Retinal pigment epithelial cell (primary cell): ENCODE measurements around the gene REEP5.
"Not testable (repeated sequence)": the region's sequence is repeated elsewhere in the genome, so short reads cannot be mapped to it uniquely, and the experiment has no call there.

Source experiments
- DNase-seq: peaks from one replicate; pipeline ENCODE4 v3.0.0-alpha.2; 2010; ENCODE audit warnings: low read depth
- H3K4me3 ChIP-seq: 2 replicates; pipeline ENCODE4 v1.5.1; 2011; ENCODE audit warnings: mild to moderate bottlenecking, low read length, control low read depth, moderate library complexity
- TF ChIP-seq, protein P1 (sequence below): conservative IDR thresholded peaks from 2 replicates; pipeline ENCODE4 v1.5.1; 2011; ENCODE audit warnings: low read depth, low read length, control low read depth, inconsistent platforms

REEP5 gene

DNA sequence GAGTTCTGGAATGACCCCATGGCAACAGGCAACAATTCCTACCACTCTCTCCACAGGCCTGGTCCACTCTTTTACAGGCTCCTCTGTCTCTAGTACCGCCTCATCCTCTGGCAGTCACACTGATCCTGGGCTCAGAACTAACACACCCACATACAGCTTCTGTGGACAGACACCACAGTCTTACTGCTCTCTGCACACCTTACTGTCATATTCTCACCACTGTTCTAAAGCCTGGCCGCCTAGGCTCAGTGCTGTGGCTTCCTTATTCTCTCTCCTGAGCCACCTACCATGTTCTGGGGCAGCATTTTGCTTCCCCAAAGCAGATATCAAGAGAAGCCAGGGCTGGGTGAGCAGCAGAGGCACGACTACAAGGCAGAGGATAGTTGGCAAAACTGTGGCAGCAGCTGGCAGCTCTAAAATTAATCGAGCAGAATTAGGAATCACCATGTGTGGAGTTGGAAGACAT, 14.8 kb downstream of the REEP5 start:
- H3K4me3 ChIP-seq = no peak overlapping the region
- TF ChIP-seq, protein P1, sequence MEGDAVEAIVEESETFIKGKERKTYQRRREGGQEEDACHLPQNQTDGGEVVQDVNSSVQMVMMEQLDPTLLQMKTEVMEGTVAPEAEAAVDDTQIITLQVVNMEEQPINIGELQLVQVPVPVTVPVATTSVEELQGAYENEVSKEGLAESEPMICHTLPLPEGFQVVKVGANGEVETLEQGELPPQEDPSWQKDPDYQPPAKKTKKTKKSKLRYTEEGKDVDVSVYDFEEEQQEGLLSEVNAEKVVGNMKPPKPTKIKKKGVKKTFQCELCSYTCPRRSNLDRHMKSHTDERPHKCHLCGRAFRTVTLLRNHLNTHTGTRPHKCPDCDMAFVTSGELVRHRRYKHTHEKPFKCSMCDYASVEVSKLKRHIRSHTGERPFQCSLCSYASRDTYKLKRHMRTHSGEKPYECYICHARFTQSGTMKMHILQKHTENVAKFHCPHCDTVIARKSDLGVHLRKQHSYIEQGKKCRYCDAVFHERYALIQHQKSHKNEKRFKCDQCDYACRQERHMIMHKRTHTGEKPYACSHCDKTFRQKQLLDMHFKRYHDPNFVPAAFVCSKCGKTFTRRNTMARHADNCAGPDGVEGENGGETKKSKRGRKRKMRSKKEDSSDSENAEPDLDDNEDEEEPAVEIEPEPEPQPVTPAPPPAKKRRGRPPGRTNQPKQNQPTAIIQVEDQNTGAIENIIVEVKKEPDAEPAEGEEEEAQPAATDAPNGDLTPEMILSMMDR = no peak
- DNase-seq = no peak

DNA sequence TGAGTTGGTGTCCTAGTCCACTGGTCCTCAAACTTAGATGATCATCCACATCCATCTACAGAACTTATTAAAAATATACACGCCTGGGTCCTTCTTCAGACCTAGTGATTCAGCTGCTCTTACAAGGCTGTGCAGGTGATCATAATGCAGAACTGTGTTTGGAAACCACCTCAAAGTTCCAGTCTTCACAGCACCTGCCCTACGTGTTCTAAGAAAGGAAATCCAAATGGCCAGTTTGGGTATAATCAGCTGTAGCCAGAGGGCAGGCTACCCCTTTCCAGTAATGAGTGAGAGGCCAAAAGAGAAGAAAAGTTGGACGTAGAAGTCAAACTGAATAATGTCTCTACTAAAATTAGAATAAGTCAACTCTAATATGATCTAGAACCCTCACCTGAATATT, 15.4 kb downstream of the REEP5 start:
- DNase-seq = no peak
- H3K4me3 ChIP-seq = no peak overlapping the region
- TF ChIP-seq, protein P1 = no peak

DNA sequence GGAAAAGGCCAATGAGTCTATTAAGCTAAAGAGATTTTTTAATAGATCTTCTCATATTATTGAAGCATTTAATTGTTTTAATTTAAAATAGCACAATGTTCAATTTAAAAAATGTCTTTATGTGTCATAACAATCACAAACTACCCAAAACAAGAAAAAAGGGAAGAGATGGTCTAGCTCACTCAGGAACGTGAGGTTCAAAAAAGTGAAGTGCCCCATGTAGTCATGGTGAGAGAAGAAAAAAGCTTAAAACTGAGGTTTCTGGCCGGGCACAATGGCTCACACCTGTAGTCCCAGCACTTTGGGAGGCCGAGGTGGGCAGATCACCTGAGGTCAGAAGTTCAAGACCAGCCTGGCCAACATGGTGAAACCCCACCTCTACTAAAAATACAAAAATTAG, 17.0 kb downstream of the REEP5 start:
- not testable (repeated sequence) for H3K4me3 ChIP-seq, DNase-seq

DNA sequence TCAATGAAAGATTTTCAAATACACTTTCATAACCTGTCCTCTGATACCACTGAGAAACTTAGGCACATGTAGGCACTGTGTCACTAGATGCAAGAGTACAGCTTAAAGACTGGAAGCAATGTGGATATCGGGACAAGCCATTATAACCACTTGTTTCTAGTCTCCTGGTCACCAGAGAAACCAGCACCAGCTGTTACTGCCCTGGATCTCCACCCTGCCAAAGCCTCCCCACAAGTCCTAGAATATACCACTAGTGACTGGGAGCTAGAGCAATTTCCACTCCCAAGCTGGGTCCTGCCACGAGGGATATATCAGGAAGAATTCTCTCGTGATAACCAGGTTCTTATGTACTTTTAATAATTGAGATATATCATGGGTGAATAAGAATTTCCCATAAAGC, 19.5 kb downstream of the REEP5 start:
- no peak for DNase-seq
- TF ChIP-seq, protein P1 = no peak
- no peak overlapping the region for H3K4me3 ChIP-seq

DNA sequence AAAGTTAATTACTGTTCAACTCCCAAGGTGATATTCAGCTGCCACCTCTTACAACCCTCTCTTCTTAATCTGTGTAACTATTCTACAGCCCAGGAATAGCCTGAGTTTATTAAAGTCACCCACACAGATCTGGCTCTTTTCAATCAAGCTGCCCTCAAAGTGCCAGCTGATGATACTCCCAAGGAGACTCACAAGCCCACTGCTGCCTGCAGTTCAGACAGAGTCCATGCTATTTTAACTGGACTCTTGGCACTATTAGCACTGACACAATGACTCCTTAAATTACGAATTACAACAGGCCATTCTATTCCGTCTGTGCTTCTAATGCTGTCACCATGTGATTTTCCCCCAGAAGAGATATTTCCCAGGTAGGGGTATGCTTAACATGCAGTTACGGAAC, 26.3 kb downstream of the REEP5 start:
- H3K4me3 ChIP-seq = no peak overlapping the region
- no peak for DNase-seq
- TF ChIP-seq, protein P1 = no peak

DNA sequence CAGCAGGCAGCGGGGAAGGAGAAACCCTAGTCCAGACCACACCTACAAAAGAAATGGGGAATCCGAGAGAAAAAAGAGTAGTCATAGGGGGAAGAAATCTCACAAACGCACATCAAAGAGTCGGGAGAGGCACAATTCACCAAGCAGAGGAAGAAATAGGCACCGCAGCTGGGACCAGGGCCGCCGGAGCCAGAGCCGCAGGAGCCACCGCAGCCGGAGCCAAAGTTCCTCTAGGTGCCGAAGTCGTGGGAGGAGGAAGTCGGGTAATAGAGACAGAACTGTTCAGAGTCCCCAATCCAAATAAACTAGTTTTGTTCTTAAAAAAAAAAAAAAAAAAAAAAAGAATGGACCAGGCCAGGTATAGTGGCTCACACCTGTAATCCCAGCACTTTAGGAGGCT, 29.3 kb downstream of the REEP5 start:
- TF ChIP-seq, protein P1 = no peak
- DNase-seq = no peak
- no peak overlapping the region for H3K4me3 ChIP-seq

DNA sequence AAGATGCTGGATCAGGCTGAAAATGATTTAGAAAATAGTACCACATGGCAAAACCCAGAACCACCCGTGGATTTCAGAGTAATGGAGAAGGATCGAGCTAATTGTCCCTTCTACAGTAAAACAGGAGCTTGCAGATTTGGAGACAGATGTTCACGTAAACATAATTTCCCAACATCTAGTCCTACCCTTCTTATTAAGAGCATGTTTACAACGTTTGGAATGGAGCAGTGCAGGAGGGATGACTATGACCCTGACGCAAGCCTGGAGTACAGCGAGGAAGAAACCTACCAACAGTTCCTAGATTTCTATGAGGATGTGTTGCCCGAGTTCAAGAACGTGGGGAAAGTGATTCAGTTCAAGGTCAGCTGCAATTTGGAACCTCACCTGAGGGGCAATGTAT, 30.0 kb downstream of the REEP5 start:
- H3K4me3 ChIP-seq, DNase-seq: not testable (repeated sequence)

DNA sequence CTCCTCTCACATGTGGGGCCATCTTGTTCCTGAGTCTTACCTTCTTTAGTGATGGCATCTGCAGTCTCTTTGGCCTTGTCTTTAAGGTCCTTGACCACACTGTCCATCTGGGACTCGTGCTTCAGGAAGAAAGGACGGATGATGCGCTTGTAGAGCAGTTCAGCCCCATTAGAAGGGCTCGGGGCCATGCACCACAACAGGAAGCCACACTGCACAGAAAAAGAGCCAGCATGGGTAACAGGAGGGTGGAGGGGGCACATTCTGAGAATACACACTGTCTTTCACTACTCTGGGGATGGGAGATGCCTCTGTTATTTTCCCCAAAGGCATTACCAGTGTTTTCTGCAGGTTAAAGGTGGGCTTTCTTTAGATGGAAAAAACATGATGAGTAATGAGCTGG, 35.1 kb downstream of the REEP5 start:
- H3K4me3 ChIP-seq = no peak overlapping the region
- TF ChIP-seq, protein P1 = no peak
- DNase-seq = no peak
